H1 (cell line): ENCODE measurements around the gene AIF1L. TPM values are rescaled to one million over a fixed set of nuclear protein-coding genes. Genes with fewer than 3 reads are reported as not detected.

Experiments
- GTF2F1 ChIP-seq: IDR thresholded peaks from 2 replicates; pipeline ENCODE4 v1.6.1; 2012; ENCODE audit warnings: low read depth, low read length, improper control_type of control experiment, borderline replicate concordance
- HDAC2 ChIP-seq, 2 experiments: fragments of 300-600 bp in 1 of 2; sonication (generic) in 1 of 2; IDR thresholded peaks; 2 replicates each; pipeline ENCODE4 v1.6.1; 2011 to 2012; ENCODE audit warnings: low read depth in 2 of 2, low read length in 2 of 2, mild to moderate bottlenecking in 2 of 2, moderate library complexity in 2 of 2, borderline replicate concordance in 1 of 2, inconsistent platforms in 1 of 2
- HDAC6 ChIP-seq: IDR thresholded peaks from one replicate; pipeline ENCODE4 v1.7.1; 2012; ENCODE audit warnings: low read depth, mild to moderate bottlenecking, inconsistent platforms, low read length, moderate library complexity
- JUND ChIP-seq: IDR thresholded peaks from 2 replicates; pipeline ENCODE4 v1.6.1; 2011; ENCODE audit warnings: mild to moderate bottlenecking, improper control_type of control experiment, low read length
- MAX ChIP-seq: IDR thresholded peaks from 2 replicates; pipeline ENCODE4 v1.6.1; 2012; ENCODE audit warnings: inconsistent platforms
- NRF1 ChIP-seq: IDR thresholded peaks from 2 replicates; pipeline ENCODE4 v1.6.1; 2011; ENCODE audit warnings: mild to moderate bottlenecking, low read depth, low read length, improper control_type of control experiment
- POLR2AphosphoS5 ChIP-seq: IDR thresholded peaks from 2 replicates; pipeline ENCODE4 v1.6.1; 2011; ENCODE audit warnings: low read depth, low read length
- SUZ12 ChIP-seq: fragments of 200-600 bp; sonication (generic); IDR thresholded peaks from 2 replicates; pipeline ENCODE4 v1.6.1; 2012; ENCODE audit warnings: mild to moderate bottlenecking, inconsistent platforms, low read length, moderate library complexity, mixed read lengths
- TEAD4 ChIP-seq: IDR thresholded peaks from 2 replicates; pipeline ENCODE4 v1.6.1; 2012; ENCODE audit warnings: low read depth, low read length, inconsistent platforms, mixed read lengths
- YY1 ChIP-seq: IDR thresholded peaks from 2 replicates; pipeline ENCODE4 v1.6.1; 2011; ENCODE audit warnings: low read depth, mild to moderate bottlenecking, low read length
- polyA plus RNA-seq, 7 experiments: library from polyadenylated mRNA; depleted of rRNA in 3 of 7; stranded (reverse) in 5 of 7; unstranded in 2 of 7; fragments of >200 nt in 5 of 7; fragments of 200-250 nt in 2 of 7; gene quantifications; 1 replicate in 5 of 7; 2 replicates in 1 of 7; 4 replicates in 1 of 7; pipeline versions ENCODE4 v1.2.1 to v1.2.3, GENCODE V29; 2011 to 2013; ENCODE audit warnings: missing spikeins in 2 of 7, mixed read lengths in 2 of 7
- total RNA-seq: library from RNA; stranded (reverse); fragmentation: NEBNext Ultra II Directional; extraction: Animal tissue kit (Norgen Biotek cat#: 25700); gene quantifications from 2 replicates; pipeline ENCODE4 v1.2.1, GENCODE V29; 2021

The AIF1L gene
- total and polyA plus RNA-seq, 2 of the 8 experiments (the other 6 are each of a cell fraction or from before 2014, with no cell fraction given): 70.7 to 149 TPM

GRCh38 chr9:131161585-131161984, 65.3 kb downstream of the AIF1L start (continued):
- TF ChIP-seq TEAD4 (no peak), MAX (no peak), HDAC6 (no peak), GTF2F1 (no peak), JUND (no peak), HDAC2 (IDR thresholded peaks at IDR 0.05; ENCODE audit: borderline replicate concordance in 1 of 2, low read depth in 2 of 2, low read length in 2 of 2) (no peak), YY1 (no peak), SUZ12 (no peak), POLR2AphosphoS5 (no peak), NRF1 (no peak)
- TF ChIP-seq, all 59 proteins: peak for 0
